ENCODE data around the gene CACUL1. TPM values are rescaled to one million over a fixed set of nuclear protein-coding genes. Genes with fewer than 3 reads are reported as not detected.
"Not testable (repeated sequence)": the region's sequence is repeated elsewhere in the genome, so short reads cannot be mapped to it uniquely, and the experiment has no call there.

Gene CACUL1
- total RNA-seq, 3 donors from 2014 or later: 33.4 to 68.6 (median 55.2) TPM

- Histone ChIP-seq H3K4me1 (peaks cover 0 to 6% of the 10 kb centered on the region in 2 donors), H3K4me3 (no peak overlapping the region), H3K27ac (no peak overlapping the region), H3K9me3 (no peaks in the 10 kb centered on the region), H3K36me3 (no peaks in the 10 kb centered on the region), H3K27me3 (no peaks in the 10 kb centered on the region)
- no peak for TF ChIP-seq POLR2A (IDR thresholded peaks at IDR 0.05)
- TF ChIP-seq CTCF (IDR thresholded peaks at IDR 0.05): no peak
- no peak for TF ChIP-seq POLR2AphosphoS5 (IDR thresholded peaks at IDR 0.05)
- DNase-seq (ENCODE audit: low spot score in 2 of 2): no peak
- intact Hi-C loops (cut with DNase I; ENCODE audit: low total_unique reads): no loop called here
These were observed 8.5 kb downstream of the CACUL1 start for GRCh38 chr10:118746246-118746645.

- Histone ChIP-seq H3K4me1 (peaks cover 0 to 6% of the 10 kb centered on the region in 2 donors), H3K9me3 (no peaks in the 10 kb centered on the region), H3K36me3 (no peaks in the 10 kb centered on the region), H3K4me3 (no peak overlapping the region), H3K27me3 (no peaks in the 10 kb centered on the region), H3K27ac (peak overlapping the region in 1 of 2 donors; percentile 80)
- intact Hi-C loops (cut with DNase I; ENCODE audit: low total_unique reads): no loop called here
- no peak for DNase-seq (ENCODE audit: low spot score in 2 of 2)
- no peak for TF ChIP-seq CTCF (IDR thresholded peaks at IDR 0.05)
- TF ChIP-seq POLR2A (IDR thresholded peaks at IDR 0.05): no peak
- no peak for TF ChIP-seq POLR2AphosphoS5 (IDR thresholded peaks at IDR 0.05)
These were observed 9.7 kb downstream of the CACUL1 start for GRCh38 chr10:118745056-118745455.

- intact Hi-C loops (cut with DNase I; ENCODE audit: low total_unique reads): not testable (repeated sequence)
These were observed 10.3 kb downstream of the CACUL1 start for GRCh38 chr10:118744346-118744918.

GRCh38 chr10:118742782-118743181 is 12.0 kb downstream of the CACUL1 start:
- intact Hi-C loops (cut with DNase I; ENCODE audit: low total_unique reads): no loop called here
- H3K4me1 ChIP-seq: peaks cover 0 to 6% of the 10 kb centered on the region in 2 donors
- no peak for DNase-seq (ENCODE audit: low spot score in 2 of 2)
- H3K9me3 ChIP-seq: no peaks in the 10 kb centered on the region
- H3K27ac ChIP-seq: peak overlapping the region; percentile 71 to 76
- no peak for TF ChIP-seq CTCF (IDR thresholded peaks at IDR 0.05)
- no peak for TF ChIP-seq POLR2A (IDR thresholded peaks at IDR 0.05)
- TF ChIP-seq POLR2AphosphoS5 (IDR thresholded peaks at IDR 0.05): no peak
- H3K36me3 ChIP-seq: no peaks in the 10 kb centered on the region
- no peaks in the 10 kb centered on the region for H3K27me3 ChIP-seq
- H3K4me3 ChIP-seq: no peak overlapping the region

More at GRCh38 chr10:118744346-118744918, 10.3 kb downstream of the CACUL1 start:
- not testable (repeated sequence) for H3K36me3 ChIP-seq; H3K4me3 ChIP-seq; H3K4me1 ChIP-seq; H3K9me3 ChIP-seq; H3K27me3 ChIP-seq; DNase-seq (ENCODE audit: low spot score in 2 of 2)
- peak in 2 of 3 donors; percentile 35 to 58 for TF ChIP-seq POLR2AphosphoS5 (IDR thresholded peaks at IDR 0.05)
- H3K27ac ChIP-seq: peak overlapping the region; percentile 65 to 80

- Histone ChIP-seq H3K27ac (peak overlapping the region; percentile 71 to 76), H3K4me1 (peaks cover 0 to 6% of the 10 kb centered on the region in 2 donors), H3K36me3 (no peaks in the 10 kb centered on the region), H3K27me3 (no peaks in the 10 kb centered on the region), H3K9me3 (no peaks in the 10 kb centered on the region), H3K4me3 (no peak overlapping the region)
- intact Hi-C loops (cut with DNase I; ENCODE audit: low total_unique reads): no loop called here
- TF ChIP-seq POLR2AphosphoS5 (IDR thresholded peaks at IDR 0.05) (no peak), CTCF (IDR thresholded peaks at IDR 0.05) (no peak), POLR2A (IDR thresholded peaks at IDR 0.05) (no peak)
- DNase-seq (ENCODE audit: low spot score in 2 of 2): no peak
These were observed 12.7 kb downstream of the CACUL1 start for GRCh38 chr10:118742032-118742431.

Data from breast epithelium (tissue), 4 donors.